Body of pancreas (tissue), 4 donors: ENCODE results near the gene PTPN1. TPM values are rescaled to one million over a fixed set of nuclear protein-coding genes. Genes with fewer than 3 reads are reported as not detected.

Experiments used
- ATAC-seq: fragments of 150-250 bp; one replicate; pipeline ENCODE4 v1.9.1; 2016
- DNase-seq, 4 donors: peaks; one replicate each; pipeline ENCODE4 v3.0.0-alpha.2; 2019
- H3K27ac ChIP-seq, 4 donors: fragments of 200-600 bp; sonication (generic); 1 replicate in 3 of 4; 2 replicates in 1 of 4; pipeline versions ENCODE4 v1.5.1 to v1.6.1; 2016 to 2019; ENCODE audit warnings: mild to moderate bottlenecking in 1 of 4, mixed read lengths in 1 of 4, moderate library complexity in 1 of 4
- H3K27me3 ChIP-seq, 2 donors: fragments of 200-600 bp; sonication (generic); one replicate each; pipeline ENCODE4 v1.6.0; 2016; ENCODE audit warnings: mild to moderate bottlenecking in 1 of 2
- H3K36me3 ChIP-seq, 2 donors: fragments of 200-600 bp; sonication (generic); replicated peaks in 1 of 2; 2 replicates each; pipeline ENCODE4 v1.5.1; 2016; ENCODE audit warnings: low read depth in 2 of 2; ENCODE audit not compliant: insufficient read depth in 1 of 2
- H3K4me1 ChIP-seq: fragments of 200-600 bp; sonication (generic); one replicate; pipeline ENCODE4 v1.6.0; 2016
- H3K4me3 ChIP-seq, 2 donors: fragments of 200-600 bp; sonication (generic); 1 replicate in 1 of 2; 2 replicates in 1 of 2; pipeline ENCODE4 v1.5.1; 2016 to 2019
- H3K9me3 ChIP-seq, 3 donors: fragments of 200-600 bp; sonication (generic); 1 replicate in 2 of 3; 2 replicates in 1 of 3; pipeline ENCODE4 v1.5.1; 2016
- CTCF ChIP-seq, 7 experiments: fragments of 450-650 bp in 4 of 7; fragments of 200-600 bp in 3 of 7; sonication (generic) in 3 of 7; IDR thresholded peaks; one replicate each; pipeline ENCODE4 v1.5.1; 2016 to 2019; ENCODE audit warnings: antibody characterized with exemption in 7 of 7
- POLR2A ChIP-seq, 3 donors: fragments of 450-650 bp; IDR thresholded peaks; one replicate each; pipeline ENCODE4 v1.6.1; 2016; ENCODE audit warnings: antibody characterized with exemption in 3 of 3, mild to moderate bottlenecking in 2 of 3
- WGBS, 2 donors: methylation state at CpG; one replicate each; pipeline ENCODE4 v1.1.5; 2017; 5-methylcytosine and 5-hydroxymethylcytosine counted together
- intact Hi-C: fragments of 100-400 bp; cut with DNase I; formaldehyde crosslinking; loops from one replicate; pipeline ENCODE4 v1.15.1; 2023
- total RNA-seq, 2 donors: library from RNA; depleted of rRNA; stranded (reverse); fragments of >200 nt; gene quantifications; one replicate each; pipeline ENCODE4 v1.1.0, GENCODE V29; 2016

PTPN1 gene
- total RNA-seq, 2 donors from 2014 or later = 9.1 to 10.2 TPM

GRCh38 chr20:50551288-50551687 is 41.1 kb downstream of the PTPN1 start:
- intact Hi-C loops = no loop called here
- TF ChIP-seq POLR2A (IDR thresholded peaks at IDR 0.05) (no peak), CTCF (IDR thresholded peaks at IDR 0.05) (no peak)
- H3K36me3 ChIP-seq = no peaks in the 10 kb centered on the region
- peaks cover 10% of the 10 kb centered on the region for H3K4me1 ChIP-seq
- WGBS, 2 donors = 90 to 95% methylated on average over 4 of the region's 4 CpGs
- ATAC-seq (no peak), DNase-seq (no peak)
- no peak overlapping the region for H3K27ac ChIP-seq
- no peaks in the 10 kb centered on the region for H3K27me3 ChIP-seq
- H3K9me3 ChIP-seq = no peaks in the 10 kb centered on the region
- no peak overlapping the region for H3K4me3 ChIP-seq

- WGBS, 2 donors = 83 to 90% methylated on average over 3 of the region's 3 CpGs
- Histone ChIP-seq H3K36me3 (no peaks in the 10 kb centered on the region), H3K4me1 (peaks cover 5% of the 10 kb centered on the region), H3K27me3 (no peaks in the 10 kb centered on the region), H3K4me3 (no peak overlapping the region), H3K27ac (no peak overlapping the region), H3K9me3 (no peaks in the 10 kb centered on the region)
- intact Hi-C loops = no loop called here
- DNase-seq (no peak), ATAC-seq (no peak)
- no peak for TF ChIP-seq POLR2A (IDR thresholded peaks at IDR 0.05)
- TF ChIP-seq CTCF (IDR thresholded peaks at IDR 0.05) = no peak
Observed at GRCh38 chr20:50552979-50553378, 42.8 kb downstream of the PTPN1 start.

GRCh38 chr20:50554694-50555579 is 44.8 kb downstream of the PTPN1 start:
- WGBS, 2 donors = 94 to 97% methylated on average over 4 of the region's 4 CpGs
- no peak for ATAC-seq
- no peak for TF ChIP-seq CTCF (IDR thresholded peaks at IDR 0.05)
- TF ChIP-seq POLR2A (IDR thresholded peaks at IDR 0.05) = no peak

GRCh38 chr20:50555662-50556061 is 45.5 kb downstream of the PTPN1 start:
- WGBS, 2 donors = 28 to 29% methylated on average over 5 of the region's 5 CpGs
- TF ChIP-seq POLR2A (IDR thresholded peaks at IDR 0.05) = no peak
- no peak for TF ChIP-seq CTCF (IDR thresholded peaks at IDR 0.05)
- no peak overlapping the region for H3K27ac ChIP-seq
- no peaks in the 10 kb centered on the region for H3K27me3 ChIP-seq
- H3K9me3 ChIP-seq = no peaks in the 10 kb centered on the region
- ATAC-seq = no peak
- H3K36me3 ChIP-seq = no peaks in the 10 kb centered on the region
- no peak overlapping the region for H3K4me3 ChIP-seq
- no peaks in the 10 kb centered on the region for H3K4me1 ChIP-seq
- intact Hi-C loops = no loop called here
- no peak for DNase-seq

More at GRCh38 chr20:50554694-50555579, 44.8 kb downstream of the PTPN1 start:
- H3K4me1 ChIP-seq = no peaks in the 10 kb centered on the region
- H3K27me3 ChIP-seq = no peaks in the 10 kb centered on the region
- H3K4me3 ChIP-seq = no peak overlapping the region
- no peak overlapping the region for H3K27ac ChIP-seq
- intact Hi-C loops = no loop called here
- H3K36me3 ChIP-seq = no peaks in the 10 kb centered on the region
- H3K9me3 ChIP-seq = no peaks in the 10 kb centered on the region
- DNase-seq = no peak
